ENCODE results near the gene OFD1.

The OFD1 gene

DNA sequence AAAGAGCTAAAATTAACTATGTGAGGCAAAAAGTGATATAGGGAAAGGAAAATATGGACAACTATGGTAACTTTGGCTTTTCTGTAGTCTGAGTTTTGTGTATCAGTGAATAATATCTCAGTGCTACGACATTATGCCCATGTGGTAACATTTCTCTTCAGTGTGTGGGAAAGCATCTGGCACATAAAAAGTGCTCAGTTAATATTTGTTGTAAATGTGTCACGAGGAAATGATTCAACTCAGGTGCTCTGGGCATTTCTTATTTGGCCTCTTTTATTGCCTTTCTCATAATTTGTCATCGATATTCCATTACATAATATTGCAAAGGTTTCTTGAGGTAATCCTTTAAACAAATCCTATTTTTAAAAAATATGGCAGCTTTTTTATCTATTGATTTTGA, 17.6 kb downstream of the OFD1 start:
- no peak for DNase-seq (ENCODE audit: low read depth in 2 of 2)

DNA sequence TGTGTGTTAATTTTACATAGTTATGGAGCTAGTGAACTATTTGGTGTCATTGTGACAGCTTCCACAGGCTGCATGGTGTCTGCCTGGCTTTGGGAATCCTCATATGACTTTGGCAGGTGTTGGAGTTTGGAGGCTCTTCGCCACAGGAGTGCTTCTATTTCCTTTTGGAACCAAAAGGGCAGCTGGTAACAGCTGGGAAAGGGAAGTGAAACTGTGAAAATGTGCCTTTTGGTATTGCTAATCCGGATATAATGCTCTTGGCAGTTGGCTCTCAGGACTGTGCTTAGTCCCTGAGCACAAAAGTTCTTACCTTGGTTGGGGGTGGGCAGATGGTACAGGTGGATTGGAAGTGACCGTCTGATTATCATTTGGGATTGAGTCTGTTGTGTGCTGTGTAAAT, 18.1 kb downstream of the OFD1 start:
- no peak for DNase-seq (ENCODE audit: low read depth in 2 of 2)

DNA sequence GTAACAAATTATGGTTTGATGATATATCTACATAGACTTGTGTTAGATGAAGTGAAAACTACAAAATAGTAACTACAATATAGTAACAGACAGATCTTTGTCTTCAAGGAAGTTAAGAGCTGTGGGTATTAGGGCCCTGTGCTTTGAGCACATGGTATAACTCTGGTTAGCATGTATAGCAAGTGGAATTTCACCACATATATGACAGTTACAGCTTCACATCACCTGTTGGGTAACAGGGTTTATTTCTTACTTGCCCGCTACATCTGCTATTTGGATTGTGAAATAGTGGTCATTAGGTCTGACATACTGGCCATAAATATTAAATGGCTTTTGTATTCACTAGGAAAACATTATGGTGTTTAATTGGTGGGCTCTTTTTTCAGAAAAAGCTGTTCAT, 20.2 kb downstream of the OFD1 start:
- no peak for DNase-seq (ENCODE audit: low read depth in 2 of 2)

DNA sequence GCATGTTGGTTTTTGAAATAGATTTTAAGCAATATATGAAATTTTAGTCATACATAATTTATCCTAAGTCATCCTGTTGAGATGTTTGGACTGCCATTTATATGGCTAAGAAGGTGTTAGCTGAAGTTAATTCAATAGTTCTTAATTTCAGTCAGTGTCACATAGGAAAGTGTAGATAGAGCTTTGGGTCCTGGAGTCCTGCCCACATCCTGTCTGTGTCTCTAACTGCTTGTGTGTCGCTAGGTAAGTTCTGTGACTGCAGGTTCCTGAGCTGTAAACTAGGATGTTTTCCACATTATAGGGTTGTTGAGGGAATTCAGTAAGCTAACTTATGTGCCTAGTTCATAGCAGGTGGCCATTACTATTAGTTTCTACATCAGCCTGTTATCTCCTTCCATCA, 20.7 kb downstream of the OFD1 start:
- DNase-seq (ENCODE audit: low read depth in 2 of 2), result no peak

DNA sequence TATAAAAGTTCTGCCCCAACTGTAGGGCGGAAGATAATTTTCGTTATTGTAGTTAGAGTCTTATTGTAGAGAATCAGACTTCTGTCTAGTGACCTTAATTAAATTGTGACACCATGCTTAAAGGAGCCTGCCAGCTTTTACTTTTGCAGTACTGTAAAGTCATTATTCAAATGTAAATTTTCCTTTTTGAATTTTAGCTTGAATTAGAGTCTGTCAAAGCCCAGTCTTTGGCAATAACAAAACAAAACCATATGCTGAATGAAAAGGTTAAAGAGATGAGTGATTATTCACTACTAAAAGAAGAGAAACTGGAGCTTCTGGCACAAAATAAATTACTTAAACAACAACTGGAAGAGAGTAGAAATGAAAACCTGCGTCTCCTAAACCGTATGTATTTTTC, 21.8 kb downstream of the OFD1 start:
- no peak for DNase-seq (ENCODE audit: low read depth in 2 of 2)

DNA sequence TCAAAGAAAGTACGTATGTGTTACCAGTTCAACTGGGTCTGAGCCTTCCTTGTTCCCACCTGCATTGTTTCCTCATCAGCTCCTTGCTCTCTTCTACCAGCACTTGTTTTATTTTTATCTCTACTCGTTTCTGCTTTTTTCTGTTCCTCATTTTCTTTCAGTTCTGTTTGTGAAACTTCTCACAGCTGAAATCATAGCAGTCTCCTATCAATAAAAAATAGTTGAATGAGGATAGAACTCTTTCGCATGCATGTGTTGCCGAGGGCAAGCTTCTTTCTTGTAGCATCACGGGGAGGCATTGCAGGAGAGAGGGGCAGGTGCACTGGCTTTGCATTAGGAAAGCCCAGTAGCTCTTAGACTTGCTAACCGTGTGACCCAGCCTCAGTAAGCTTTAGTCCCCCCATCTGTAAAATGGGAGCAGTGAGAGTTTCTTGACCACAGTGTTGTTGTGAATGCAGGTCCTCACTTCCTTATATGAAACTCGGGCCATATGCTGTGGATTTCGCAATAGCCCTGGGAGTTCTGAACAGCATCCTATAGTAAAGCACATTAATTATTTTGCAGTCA, 24.7 kb downstream of the OFD1 start:
- no peak for DNase-seq (ENCODE audit: low read depth in 2 of 2)

DNA sequence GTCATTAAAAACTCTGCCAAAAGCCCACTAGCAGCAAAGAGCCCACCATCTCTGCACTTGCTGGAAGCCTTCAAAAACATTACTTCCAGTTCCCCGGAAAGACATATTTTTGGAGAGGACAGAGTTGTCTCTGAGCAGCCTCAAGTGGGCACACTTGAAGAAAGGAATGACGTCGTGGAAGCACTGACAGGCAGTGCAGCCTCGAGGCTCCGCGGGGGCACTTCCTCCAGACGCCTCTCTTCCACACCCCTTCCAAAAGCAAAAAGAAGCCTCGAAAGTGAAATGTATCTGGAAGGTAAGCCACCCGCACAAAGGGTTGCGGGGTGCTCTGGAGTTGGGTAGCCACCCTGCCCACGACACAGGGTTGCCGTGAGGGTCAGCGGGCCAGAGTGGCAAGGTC, 25.9 kb downstream of the OFD1 start:
- no peak for DNase-seq (ENCODE audit: low read depth in 2 of 2)

DNA sequence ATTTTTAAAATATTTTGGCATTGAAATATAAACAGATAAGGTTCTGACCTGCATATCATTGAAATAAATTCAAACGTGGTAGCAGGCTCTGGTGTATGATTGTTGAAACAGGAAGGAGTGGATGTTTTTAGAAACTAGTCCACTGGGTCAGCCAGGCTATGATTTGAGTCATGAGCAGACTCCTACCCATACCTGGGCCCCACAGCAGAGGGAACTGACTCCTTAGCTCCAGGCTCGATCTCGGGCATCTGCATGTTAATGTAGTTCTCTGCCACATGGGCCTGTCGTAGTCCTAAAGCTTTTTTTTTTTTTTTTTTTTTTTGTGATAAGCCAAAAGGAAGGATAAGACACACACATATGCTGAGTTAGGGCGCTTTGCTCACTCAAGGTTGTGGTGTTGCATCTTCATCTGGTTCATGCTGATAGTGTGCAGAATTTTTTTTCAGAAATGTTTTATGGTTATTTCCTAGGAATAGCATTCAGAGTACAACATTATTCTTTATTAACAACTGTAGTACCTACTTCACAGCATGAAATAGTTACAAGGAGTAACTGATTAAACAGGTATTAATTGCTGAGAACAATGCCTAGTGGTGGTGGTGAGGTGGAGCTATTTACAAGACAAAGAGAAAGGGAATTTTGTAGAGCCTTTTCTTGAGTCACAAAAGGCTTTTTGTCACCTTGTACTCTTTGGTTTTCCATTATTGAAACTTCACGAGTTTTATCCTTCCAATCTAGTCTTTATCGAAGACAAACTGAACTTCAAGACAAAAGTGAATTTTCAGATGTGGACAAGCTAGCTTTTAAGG, 27.3 kb downstream of the OFD1 start:
- no peak for DNase-seq (ENCODE audit: low read depth in 2 of 2)

DNA sequence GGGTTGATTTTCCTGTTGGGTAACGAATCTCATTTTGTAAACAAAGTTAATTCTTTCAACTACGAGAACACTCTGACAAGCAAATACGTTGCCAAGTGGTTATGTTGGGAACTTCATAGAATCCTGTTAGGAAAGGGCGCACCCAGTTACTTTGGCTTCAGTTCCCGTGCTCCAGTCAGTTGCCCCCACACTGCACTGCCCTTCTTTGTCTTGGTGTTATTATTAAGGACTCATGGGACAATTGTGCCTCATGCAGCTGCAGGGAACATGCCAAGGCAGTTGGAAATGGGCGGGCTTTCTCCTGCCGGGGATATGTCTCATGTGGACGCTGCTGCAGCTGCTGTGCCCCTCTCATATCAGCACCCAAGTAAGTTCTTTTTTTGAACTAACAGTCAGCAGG, 28.9 kb downstream of the OFD1 start:
- DNase-seq (ENCODE audit: low read depth in 2 of 2), result no peak

DNA sequence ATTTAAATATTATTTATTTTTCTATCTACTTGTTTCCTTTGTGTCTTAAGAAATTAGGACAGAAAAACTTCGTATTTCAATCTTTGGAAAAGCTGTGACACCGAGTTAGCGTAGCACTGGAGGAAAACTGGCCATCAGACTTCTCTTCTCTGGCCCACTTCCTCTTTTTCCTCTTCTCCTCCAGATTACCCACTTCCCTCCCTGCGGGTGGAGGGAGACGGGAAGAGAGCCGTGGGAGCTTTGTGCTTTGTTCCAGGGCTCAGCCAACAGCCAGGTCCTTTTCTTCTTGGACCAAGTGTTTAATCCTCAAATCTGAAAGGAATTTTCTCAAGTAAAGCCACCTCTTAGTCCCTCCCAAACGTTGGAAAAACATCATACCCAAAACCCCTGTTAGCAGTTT, 29.7 kb downstream of the OFD1 start:
- no peak for DNase-seq (ENCODE audit: low read depth in 2 of 2)

DNA sequence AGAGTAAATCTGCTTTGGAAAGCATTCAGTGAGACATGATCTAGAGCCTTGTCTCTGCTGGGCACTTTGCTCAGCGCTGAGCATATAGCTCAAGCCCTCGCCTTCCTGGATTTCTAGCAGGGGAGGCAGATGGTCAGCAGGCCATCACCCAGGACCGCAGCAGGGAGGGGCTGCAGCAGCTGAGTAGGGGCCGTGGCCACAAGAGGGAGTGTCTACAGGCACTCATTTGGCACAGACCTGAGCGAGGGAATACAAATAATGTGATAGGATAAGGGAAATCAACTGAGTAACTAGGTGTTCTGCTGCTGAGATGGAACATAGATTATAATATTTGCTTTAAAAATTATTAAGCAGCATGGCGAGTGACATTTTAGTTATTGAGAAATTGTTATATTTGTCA, 30.2 kb downstream of the OFD1 start:
- no peak for DNase-seq (ENCODE audit: low read depth in 2 of 2)

DNA sequence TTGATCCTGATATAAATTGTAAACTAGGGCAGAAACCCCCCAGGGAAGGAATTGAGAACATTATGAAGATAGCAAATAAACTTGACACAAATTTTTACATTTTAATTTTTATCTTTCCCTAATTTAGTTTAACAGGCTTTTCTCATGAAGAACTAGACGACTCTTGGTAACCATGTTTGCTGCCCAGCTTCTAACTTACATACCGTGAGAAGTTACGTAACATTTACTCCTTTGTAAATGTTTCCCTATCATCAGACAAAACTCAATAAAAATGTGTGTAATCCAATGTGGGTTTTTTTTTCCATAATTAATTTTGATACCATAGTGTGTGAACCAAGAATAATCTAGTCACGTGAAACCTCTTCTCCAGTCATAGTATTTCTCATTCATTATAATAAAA, 34.4 kb downstream of the OFD1 start:
- no peak for DNase-seq (ENCODE audit: low read depth in 2 of 2)

DNA sequence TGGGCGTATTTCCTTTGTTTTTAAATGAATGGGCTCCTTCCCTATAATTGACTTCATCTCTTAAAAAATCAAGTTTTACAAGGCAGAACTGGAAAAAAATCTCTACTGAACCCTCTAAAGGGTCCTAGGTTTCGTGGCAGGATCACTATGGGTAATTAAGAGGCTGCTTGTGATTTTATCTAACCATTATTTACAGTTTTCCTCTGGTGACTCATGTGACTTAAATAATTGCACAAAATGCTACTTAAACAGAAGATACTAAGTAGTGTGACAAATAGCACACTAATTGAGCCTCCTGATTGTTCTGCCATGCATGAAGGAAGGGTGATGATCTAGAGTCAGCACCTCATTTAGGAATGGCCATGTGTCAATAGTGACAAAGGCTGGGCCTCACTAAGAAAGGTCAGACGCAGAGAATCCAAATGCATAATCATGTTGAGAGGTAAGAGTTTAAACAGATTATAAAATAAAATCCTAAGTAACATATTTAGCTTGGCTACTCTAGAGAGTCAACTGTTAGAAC, 35.5 kb downstream of the OFD1 start:
- no peak for DNase-seq (ENCODE audit: low read depth in 2 of 2)

DNA sequence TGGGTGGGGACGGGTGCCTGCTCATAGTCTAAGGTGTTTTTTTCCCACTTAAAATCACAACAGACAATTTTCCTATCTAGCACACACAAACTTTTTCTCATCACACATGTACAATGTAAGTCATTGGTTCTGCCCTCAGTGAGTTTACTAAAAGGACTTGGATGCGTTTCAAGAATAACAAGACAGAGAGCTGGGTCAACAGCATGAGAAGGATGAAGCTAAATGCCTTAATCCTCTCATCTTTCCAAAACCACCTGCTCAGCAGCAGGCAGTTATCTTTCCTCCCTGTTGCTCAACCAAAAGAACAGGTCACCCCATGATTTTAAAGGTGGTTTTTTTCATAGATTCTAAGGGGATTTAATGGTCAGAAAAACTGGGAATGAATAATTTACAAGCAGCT, 40.1 kb downstream of the OFD1 start:
- no peak for DNase-seq (ENCODE audit: low read depth in 2 of 2)

DNA sequence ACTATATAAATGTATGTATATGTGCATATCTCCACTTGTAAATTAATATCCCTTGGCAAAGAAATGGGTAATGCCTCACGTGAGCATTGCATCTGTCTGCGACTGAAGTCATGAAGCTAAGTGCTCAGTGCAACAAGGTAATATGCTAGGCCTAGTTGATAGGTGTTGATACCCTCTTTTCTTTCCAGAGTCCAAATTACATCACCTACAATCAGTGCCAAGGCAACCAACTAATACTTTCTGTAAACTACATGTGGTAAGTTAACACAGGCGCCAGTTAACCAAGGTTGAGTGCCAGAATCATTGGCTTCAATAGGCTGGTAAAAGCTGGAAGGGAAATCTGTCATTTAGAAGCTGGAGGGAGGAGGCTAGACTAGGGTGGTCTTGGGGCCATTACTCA, 41.3 kb downstream of the OFD1 start:
- DNase-seq (ENCODE audit: low read depth in 2 of 2), result no peak

DNA sequence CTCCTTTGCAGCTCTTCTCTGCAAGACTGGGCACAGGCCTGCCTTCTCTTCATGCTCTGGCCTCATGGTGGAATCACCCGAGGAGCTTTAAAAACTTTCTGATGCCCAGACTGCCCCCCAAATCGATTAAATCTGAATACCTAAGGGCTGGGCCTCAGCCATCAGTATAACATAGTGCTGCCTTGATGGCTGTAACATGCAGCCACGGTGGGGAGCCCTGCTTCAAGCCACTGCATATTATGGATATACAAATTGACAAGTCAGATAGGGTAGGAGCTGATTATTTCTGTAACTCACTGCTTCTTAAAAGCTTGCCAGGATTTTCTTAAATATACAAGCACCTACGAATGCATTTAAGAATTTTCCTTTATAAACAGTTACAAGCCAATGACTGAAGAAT, 41.8 kb downstream of the OFD1 start:
- DNase-seq (ENCODE audit: low read depth in 2 of 2), result no peak

DNA sequence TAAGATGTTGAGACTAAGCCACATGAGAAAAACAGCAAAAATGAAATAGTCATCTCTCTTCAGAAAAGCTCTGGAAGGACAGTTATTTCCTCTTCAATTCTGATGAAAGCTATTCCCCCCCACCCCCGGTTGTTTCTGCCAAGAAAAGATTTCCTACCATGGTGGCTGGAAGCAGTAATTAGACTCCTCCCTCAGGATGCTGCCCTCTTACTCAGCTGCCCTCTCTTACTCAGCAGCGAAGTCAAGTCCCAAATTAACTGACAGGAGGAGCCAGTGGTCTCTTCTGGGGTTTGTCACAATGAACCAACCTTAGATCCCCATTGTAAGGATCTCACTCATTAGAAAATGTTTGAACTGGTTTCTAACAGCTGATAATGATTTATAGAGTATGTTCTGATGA, 44.4 kb downstream of the OFD1 start:
- no peak for DNase-seq (ENCODE audit: low read depth in 2 of 2)

DNA sequence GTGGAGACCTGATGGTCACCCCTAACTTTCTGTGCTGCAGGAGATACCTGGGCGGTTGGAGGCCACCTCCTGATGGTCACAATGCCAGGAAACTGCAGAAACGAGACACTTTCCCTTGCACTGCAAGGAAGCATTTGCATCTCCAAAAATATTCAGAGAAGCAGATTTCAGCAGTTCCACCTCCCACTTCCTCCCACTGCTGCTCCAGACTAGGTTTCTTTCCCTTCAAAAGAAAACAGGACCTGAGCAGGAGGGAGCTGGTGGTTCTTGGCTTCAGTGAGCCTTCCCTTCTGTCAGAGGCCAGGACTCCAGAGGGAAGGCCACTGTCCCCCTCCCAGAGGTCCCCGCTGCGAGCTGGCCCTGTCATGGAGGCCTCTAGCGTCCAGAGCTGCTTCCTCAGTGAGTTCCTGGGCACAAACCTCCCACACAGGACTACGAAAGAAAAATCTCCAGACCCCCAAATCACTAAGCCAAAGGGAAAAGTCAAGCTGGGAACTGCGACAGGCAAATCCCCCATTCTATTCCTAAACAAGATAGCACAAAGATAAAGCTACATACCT, 46.4 kb downstream of the OFD1 start:
- DNase-seq (ENCODE audit: low read depth in 2 of 2), result no peak

DNA sequence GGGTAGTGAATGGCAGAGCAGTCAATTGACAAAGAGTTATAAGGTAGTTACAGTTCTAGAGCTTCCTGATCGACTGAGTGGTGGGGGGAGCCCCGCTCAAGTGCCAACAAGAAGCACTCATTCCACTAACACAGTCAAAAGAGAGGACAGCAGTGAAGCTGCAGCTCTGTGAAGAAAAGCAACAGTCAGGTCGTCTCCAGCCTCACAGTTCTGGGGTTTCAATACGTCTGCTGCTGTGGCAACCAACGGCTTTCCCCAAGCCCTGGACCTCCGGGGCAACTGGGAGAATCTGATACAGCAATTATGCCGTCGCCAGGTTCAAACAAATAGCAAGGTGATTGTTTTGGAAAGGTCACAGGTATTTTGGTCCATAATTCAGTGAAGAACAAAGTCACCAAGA, 51.5 kb downstream of the OFD1 start:
- no peak for DNase-seq (ENCODE audit: low read depth in 2 of 2)

DNA sequence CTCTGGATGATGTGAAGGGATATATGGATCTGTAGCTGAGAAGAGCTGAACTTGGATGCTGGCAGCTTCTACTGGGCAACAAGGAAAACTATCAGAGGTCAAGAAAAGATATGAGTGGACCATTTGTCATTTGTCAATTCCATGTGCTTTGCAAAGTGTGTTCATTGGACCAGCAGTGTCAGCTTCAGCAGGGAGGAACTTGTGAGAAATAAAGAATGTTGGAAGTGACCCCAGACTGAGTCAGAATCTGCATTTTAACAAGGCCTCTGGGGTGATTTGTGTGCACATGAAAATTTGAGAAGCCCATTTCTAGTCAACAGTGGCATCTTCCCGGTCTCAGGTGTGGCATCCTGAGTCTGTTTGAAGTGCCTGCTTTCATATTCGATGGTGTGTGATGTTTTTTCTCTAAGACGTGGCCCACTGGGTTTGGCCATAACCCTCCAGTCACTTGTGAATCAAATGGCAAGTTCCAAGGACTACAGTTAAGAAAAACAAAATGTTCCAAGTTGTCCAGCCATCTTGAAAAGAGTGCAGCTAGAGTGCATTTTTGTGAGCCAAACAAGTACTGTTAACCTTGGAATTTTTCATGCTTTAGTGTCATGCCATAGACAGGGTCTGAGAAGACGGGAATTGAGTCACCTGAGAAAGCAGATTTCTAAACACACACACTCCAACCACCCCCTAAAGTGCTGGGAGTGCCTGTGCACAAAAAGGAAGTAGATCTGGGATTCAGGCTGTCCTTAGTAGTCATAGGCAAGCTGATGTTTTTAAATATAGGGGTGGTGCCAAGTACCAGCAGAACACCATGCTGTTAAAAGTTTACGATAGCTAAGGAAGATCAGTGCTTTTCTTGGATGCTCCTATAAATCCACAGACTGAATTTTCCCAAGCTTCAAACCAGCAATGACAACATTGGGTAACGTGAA, 55.9 kb downstream of the OFD1 start:
- DNase-seq (ENCODE audit: low read depth in 2 of 2), result no peak

DNA sequence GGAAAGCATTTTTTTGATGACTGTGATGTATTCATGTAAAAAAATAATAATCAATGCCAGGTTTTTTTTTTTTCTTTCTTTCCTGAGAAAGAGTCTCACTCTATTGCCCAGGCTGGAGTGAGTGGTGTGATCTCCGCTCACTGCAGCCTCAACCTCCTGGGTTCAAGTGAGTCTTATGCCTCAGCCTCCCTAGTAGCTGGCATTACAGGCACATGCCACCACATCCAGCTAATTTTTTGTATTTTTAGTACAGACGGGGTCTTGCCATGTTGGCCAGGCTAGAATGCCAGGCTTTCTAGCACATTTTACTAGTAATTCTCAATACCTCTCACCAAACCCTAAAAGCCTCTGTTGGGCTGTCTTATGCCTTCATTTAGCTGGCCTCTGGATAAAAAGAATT, 56.6 kb downstream of the OFD1 start:
- DNase-seq (ENCODE audit: low read depth in 2 of 2), result no peak

DNA sequence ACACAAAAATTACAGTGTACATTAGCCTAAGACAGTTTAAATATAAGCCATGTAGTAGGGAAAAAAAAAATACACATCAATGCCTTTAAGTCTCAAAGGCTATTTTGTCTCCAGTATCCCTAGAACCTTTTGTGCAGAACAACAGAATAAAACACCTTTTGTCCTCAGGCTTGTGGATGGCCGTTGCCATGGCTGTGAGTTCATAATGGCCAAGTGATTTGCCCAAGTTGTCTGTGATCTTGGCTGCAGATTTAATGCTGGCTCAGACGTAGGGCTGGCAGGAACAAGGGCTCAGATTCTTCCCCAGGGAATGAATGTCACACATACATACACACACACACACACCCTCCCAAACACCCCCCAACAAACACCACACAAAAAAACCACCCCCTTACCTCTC, 57.0 kb downstream of the OFD1 start:
- no peak for DNase-seq (ENCODE audit: low read depth in 2 of 2)
